Psoas muscle (tissue), 8 donors: ENCODE results near the gene USP5. TPM values are rescaled to one million over a fixed set of nuclear protein-coding genes. Genes with fewer than 3 reads are reported as not detected.
A peak's percentile ranks its signal among the peaks of the same experiment; 100 is the strongest.
"Not testable (repeated sequence)": the region's sequence is repeated elsewhere in the genome, so short reads cannot be mapped to it uniquely, and the experiment has no call there.

Experiments
- ATAC-seq, 4 donors: fragments of 200-7000 bp; cut with Tn5 transposase; one replicate each; pipeline ENCODE4 v1.9.1; 2020; ENCODE audit warnings: moderate library complexity in 3 of 4, mild to moderate bottlenecking in 2 of 4
- DNase-seq, 2 donors: peaks; one replicate each; pipeline ENCODE4 v3.0.0-alpha.2; 2020
- H3K27ac ChIP-seq: fragments of 200-600 bp; one replicate; pipeline ENCODE4 v1.8.0; 2022
- H3K27me3 ChIP-seq, 3 donors: fragments of 200-600 bp in 1 of 3; one replicate each; pipeline versions ENCODE4 v1.6.1 to v1.8.0; 2013 to 2022; ENCODE audit warnings: low read length in 2 of 3, mild to moderate bottlenecking in 2 of 3, moderate library complexity in 1 of 3; ENCODE audit not compliant: insufficient read depth in 3 of 3
- H3K36me3 ChIP-seq, 2 donors: fragments of 200-600 bp in 1 of 2; one replicate each; pipeline versions ENCODE4 v1.6.1 to v1.8.0; 2013 to 2022; ENCODE audit warnings: low read depth in 1 of 2, mild to moderate bottlenecking in 1 of 2, moderate library complexity in 1 of 2; ENCODE audit not compliant: insufficient read depth in 1 of 2
- H3K4me1 ChIP-seq: fragments of 200-600 bp; one replicate; pipeline ENCODE4 v1.8.0; 2022
- H3K4me3 ChIP-seq: fragments of 200-600 bp; one replicate; pipeline ENCODE4 v1.8.0; 2022; ENCODE audit warnings: mild to moderate bottlenecking
- H3K9me3 ChIP-seq: fragments of 200-600 bp; one replicate; pipeline ENCODE4 v1.8.0; 2022
- WGBS, 3 donors: extraction: QIAGEN DNeasy Blood & Tissue Kit; methylation state at CpG; one replicate each; pipeline versions ENCODE4 v1.1.6 to v1.1.7; 2013; 5-methylcytosine and 5-hydroxymethylcytosine counted together
- intact Hi-C, 2 donors: fragments of 100-400 bp; cut with DNase I; formaldehyde crosslinking; loops; one replicate each; pipeline versions ENCODE4 v1.11.0 to v1.14.2; 2022
- polyA plus RNA-seq, 3 donors: library from polyadenylated mRNA; stranded (reverse); fragments of 200-250 nt; gene quantifications; one replicate each; pipeline ENCODE4 v1.2.3, GENCODE V29; 2013
- total RNA-seq, 4 donors: library from RNA; stranded (reverse); fragmentation: NEBNext Ultra II Directional in 2 of 4; extraction: Animal tissue kit (Norgen Biotek cat#: 25700) in 2 of 4; gene quantifications; one replicate each; pipeline versions ENCODE4 v1.2.1 to v1.2.4, GENCODE V29; 2021 to 2023
- TF ChIP-seq, protein P1 (sequence below): fragments of 200-600 bp; IDR thresholded peaks from one replicate; pipeline ENCODE4 v1.8.0; 2022; ENCODE audit warnings: antibody characterized with exemption
- donor health status: healthy with polysubstance abuse.
- donor health status: DM: no; HTN: no; CAD: no; lungs with moderate emphysema.
- donor health status: Bipolar disorder and iron deficiency.
- donor health status: healthy.
- donor health status: DM: yes; HTN: yes; CAD: no.
- donor health status: DM: no; HTN: no; CAD: no.
- donor health status: DM: no; HTN: no; CAD: no.
- donor health status: DM: yes; HTN: yes; CAD: no.

USP5 gene
- total and polyA plus RNA-seq, 7 donors: 43.1 to 127 (median 98.1) TPM

DNA sequence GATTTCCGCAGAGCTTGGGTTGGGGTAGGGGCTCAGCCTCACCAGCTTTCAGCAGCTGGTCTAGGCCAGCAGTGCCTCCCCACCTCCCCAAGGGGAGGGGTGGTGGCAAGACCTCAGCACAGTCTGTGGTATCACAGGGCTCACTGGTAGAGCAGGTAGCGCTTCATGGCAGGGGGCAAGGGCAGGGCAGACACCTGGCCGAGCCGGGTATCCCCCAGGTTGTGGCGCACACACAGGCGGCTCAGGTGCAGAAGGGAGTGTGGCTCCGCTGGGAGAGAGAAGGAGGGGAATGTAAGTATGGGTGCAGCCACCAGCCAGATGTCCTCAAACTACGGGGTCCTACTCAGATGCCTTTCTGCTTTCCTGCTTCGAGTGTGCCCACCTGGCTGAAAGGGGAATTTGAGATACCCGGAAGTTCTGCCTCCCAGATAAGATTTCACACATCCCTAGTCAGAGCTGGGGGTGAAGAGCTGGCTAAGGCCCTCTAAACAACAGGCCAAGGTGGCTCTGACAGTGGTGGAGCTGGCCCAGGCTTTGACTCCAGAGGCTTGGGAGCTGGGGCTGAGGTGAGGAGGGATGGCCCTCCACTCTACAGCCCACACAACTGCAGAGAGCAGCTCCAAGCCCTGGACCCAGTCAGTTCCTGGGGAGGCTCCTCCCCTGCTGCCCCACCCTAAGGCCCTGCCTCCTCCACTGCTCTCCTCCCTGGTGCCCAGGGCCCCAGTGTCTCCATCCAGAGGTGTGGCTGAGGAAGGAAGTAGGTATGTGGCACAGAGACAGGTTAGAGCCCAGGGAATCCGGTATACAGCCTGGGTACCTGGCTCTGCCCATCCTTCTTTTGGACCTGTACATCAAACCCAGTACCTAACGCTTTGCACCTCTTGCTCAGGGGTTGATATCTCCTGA, 19.4 kb downstream of the USP5 start:
- Histone ChIP-seq H3K4me1 (peaks cover 35% of the 10 kb centered on the region), H3K4me3 (peak overlapping the region; percentile 63), H3K27ac (peak overlapping the region; percentile 75), H3K9me3 (no peaks in the 10 kb centered on the region), H3K36me3 (peaks cover 4 to 39% of the 10 kb centered on the region in 2 donors), H3K27me3 (no peaks in the 10 kb centered on the region)
- no peak for ATAC-seq
- no peak for DNase-seq
- intact Hi-C loops: no loop called here
- WGBS, 3 donors: 55 to 82% (median 55%) methylated on average over 12 of the region's 12 CpGs
- TF ChIP-seq, protein P1, sequence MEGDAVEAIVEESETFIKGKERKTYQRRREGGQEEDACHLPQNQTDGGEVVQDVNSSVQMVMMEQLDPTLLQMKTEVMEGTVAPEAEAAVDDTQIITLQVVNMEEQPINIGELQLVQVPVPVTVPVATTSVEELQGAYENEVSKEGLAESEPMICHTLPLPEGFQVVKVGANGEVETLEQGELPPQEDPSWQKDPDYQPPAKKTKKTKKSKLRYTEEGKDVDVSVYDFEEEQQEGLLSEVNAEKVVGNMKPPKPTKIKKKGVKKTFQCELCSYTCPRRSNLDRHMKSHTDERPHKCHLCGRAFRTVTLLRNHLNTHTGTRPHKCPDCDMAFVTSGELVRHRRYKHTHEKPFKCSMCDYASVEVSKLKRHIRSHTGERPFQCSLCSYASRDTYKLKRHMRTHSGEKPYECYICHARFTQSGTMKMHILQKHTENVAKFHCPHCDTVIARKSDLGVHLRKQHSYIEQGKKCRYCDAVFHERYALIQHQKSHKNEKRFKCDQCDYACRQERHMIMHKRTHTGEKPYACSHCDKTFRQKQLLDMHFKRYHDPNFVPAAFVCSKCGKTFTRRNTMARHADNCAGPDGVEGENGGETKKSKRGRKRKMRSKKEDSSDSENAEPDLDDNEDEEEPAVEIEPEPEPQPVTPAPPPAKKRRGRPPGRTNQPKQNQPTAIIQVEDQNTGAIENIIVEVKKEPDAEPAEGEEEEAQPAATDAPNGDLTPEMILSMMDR: no peak

DNA sequence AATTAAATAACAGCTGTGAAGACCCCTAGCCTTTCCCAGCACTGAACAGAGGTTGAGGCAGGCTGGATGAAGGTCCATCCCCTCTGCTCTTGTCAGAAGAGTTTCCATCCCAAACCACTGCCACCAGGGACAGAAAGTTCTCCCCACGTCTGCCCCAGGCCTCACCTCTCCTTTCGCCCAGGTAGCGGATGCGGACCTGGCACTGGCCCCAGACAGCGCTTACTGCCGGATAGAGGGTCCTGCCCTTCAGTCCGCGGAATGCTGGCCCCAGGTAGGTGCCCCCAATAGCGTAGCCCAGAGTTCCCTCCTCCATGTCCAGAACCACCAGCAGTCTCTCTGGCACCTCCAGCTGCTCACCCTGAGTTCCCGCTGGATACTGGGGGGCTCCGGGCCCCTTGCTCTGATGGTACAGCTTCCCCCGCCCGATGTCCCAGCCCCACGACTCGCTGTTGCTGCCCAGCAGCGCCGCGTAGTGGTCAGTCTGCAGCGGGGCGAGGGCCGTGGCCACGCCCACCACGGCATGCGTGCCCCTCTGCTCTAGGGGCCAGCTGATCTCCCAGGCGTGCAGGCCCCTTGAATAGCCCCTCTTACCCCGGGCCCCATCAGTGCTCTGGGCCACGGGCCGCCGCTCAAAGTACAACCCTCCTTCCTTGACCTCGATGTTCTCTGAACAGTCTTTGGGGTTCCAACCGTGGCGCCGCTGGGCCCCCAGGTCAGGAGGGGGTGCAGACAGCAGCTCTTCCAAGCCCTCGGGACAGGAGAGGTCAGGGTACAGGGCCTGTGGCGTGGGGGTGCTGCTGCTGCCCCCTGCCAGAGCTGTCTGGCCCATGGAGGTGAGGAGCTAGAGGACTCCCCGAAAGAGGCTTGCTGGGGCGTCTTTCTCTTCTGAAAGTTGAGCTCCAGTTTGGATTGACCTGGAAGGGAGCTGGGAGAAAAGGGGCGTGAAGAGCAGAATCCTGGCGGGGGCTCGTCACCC, 20.4 kb downstream of the USP5 start:
- DNase-seq (peak; percentile 86 to 93), ATAC-seq (peak; percentile 70 to 82 (median 74))
- intact Hi-C loops: no loop called here
- TF ChIP-seq, protein P1: peak; percentile 95
- Histone ChIP-seq H3K36me3 (peaks cover 4 to 40% of the 10 kb centered on the region in 2 donors), H3K4me1 (peaks cover 29% of the 10 kb centered on the region), H3K4me3 (peak overlapping the region; percentile 63), H3K9me3 (no peaks in the 10 kb centered on the region), H3K27me3 (no peaks in the 10 kb centered on the region), H3K27ac (peak overlapping the region; percentile 75)
- WGBS, 3 donors: 1 to 2% (median 1%) methylated on average over 34 to 40 of the region's 40 CpGs

DNA sequence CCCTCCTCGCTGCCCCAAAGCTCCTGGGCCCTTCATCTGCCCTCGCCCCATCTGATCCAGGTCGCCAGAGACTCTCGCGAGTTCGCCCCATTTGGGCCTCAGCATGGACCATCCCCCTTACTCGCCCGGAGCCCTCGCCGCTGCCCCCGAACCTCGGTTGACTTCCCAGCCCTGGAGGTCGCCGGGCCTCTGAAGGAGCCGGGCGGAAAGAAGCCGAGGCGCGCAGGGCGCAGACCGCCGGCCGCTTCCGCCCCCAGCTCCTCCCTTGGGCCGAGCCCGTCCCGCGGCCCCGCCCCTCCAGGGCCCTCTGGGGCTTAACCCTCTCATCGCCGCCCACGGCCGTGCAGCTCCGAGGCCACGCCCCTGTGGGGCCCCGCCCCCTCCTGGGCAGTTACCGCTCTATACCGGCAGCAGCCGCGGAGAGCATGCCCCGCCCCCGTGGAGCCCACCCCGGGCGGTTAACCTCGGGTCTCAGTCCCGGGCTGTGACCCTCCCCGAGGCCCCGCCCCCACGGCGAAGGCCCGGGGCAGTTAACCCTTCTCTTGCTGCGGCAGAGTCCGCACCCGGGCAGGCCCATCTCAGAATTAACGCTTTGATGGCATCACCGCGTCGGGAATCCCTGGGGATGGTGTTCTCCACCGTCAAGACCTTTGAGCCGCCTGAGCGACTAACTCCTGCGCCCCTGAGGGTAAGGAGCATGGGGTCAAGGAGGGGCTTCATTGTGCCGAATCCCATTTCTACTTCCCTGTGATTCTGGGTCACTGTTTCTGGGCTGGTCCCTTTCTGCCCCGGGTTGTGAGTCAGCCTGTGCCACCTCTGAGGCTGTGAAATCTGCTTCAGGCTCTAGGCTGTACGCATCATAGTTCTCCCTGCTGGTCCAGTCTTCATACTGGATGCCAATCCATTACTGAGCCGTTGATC, 21.4 kb downstream of the USP5 start, which contains the start of gene SPSB2:
Gene SPSB2, minus strand, starts transcription at position 210 of the 921 bp plus-strand sequence. CDS start 402 bp downstream, outside the sequence.
- TF ChIP-seq, protein P1: no peak
- Histone ChIP-seq H3K9me3 (no peaks in the 10 kb centered on the region), H3K4me1 (peaks cover 29% of the 10 kb centered on the region), H3K36me3 (peaks cover 4 to 40% of the 10 kb centered on the region in 2 donors), H3K27me3 (no peaks in the 10 kb centered on the region), H3K4me3 (peak within 1 kb of the TSS; percentile 63), H3K27ac (peak within 1 kb of the TSS; percentile 75)
- DNase-seq (peak; percentile 98), ATAC-seq (peak; percentile 90 to 92 (median 92))
- intact Hi-C loops: no loop called here
- 3 to 6% (median 3%) methylated on average over 40 to 66 of the region's 66 CpGs for WGBS, 3 donors

DNA sequence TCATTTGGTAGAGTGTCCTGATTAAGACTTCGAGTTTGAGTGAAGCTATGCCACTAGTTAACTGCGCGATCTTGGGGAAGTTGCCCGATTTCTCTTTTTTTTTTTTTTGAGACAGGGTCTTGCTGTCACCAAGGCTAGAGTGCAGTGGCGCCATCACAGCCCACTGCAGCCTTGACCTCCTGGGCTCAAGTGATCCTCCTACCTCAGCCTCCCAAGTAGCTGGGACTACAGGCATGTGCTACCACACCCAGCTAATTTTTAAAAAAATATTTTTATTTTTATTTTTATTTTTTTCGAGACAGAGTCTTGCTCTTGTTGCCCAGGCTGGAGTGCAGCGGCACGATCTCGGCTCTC, 22.0 kb downstream of the USP5 start:
- peaks cover 4 to 37% of the 10 kb centered on the region in 2 donors for H3K36me3 ChIP-seq
- DNase-seq, H3K9me3 ChIP-seq, intact Hi-C loops, ATAC-seq, H3K27me3 ChIP-seq: not testable (repeated sequence)
- peak overlapping the region; percentile 75 for H3K27ac ChIP-seq
- H3K4me3 ChIP-seq: peak overlapping the region; percentile 63
- 56 to 58% (median 58%) methylated on average over 9 of the region's 9 CpGs for WGBS, 3 donors
- peaks cover 24% of the 10 kb centered on the region for H3K4me1 ChIP-seq

DNA sequence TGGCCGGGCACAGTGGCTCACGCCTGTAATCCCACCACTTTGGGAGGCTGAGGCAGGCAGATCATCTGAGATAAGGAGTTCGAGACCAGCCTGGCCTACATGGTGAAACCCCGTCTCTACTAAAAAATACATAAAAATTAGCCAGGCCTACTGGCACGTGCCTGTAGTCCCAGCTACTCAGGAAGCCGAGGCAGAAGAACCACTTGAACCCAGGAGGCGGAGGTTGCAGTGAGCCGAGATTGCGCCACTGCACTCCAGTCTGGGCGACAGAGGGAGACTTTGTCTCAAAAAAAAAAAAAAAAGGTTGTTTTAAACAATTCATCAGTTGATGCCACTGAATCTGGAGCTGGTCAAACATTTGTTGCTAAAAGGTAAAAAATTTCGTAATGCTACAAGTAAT, 27.9 kb downstream of the USP5 start:
- WGBS, 3 donors: 90 to 94% (median 91%) methylated on average over 11 of the region's 11 CpGs
- intact Hi-C loops, H3K27ac ChIP-seq, H3K4me3 ChIP-seq, ATAC-seq, DNase-seq, H3K9me3 ChIP-seq, H3K4me1 ChIP-seq, H3K27me3 ChIP-seq: not testable (repeated sequence)
- H3K36me3 ChIP-seq: peaks cover 0 to 22% of the 10 kb centered on the region in 2 donors
